ENCODE data around the gene RBM44.

GRCh38 chr2:237865623-237866041, 67.1 kb downstream of the RBM44 start:
- no peak for TF ChIP-seq EZH2 (IDR thresholded peaks at IDR 0.05; ENCODE audit: insufficient read depth, poor library complexity, severe bottlenecking)
- TF ChIP-seq EZH2phosphoT487 (IDR thresholded peaks at IDR 0.05; ENCODE audit: insufficient read depth, low read depth), result no peak
